Measurements from ENCODE around the gene TAC3.

Gene TAC3

DNA sequence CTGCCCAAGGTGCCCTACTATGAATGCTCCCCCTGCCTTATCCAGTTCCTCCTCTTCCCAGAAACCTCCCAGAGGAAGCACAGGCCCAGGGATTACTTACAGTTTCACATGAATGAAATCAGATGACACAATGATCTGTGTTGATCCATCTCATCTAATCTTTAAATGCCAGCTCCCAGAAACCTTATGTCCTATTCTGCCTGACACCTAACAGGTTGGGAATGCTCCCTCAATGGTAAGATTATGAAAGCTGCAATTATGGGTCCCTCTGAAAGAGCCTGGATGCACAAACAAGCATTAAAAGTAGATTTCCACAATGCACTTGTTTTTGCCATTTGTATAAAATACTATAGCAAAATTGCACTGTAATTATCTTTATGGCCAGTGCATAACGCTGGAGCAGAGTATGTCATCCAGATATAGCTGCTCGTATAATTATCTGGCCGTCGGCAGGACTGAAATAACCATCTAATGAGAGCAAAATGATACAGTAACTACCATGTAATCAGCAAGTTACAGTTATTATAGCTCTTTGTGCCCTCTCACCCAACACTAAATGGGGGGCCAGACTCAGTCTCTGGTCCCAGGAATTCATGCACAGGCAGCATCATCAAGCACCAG lies 5.6 kb downstream of the TAC3 start:
- TF ChIP-seq MYC (IDR thresholded peaks at IDR 0.05; ENCODE audit: low read depth, low read length) = no peak
- TF ChIP-seq, protein P1, sequence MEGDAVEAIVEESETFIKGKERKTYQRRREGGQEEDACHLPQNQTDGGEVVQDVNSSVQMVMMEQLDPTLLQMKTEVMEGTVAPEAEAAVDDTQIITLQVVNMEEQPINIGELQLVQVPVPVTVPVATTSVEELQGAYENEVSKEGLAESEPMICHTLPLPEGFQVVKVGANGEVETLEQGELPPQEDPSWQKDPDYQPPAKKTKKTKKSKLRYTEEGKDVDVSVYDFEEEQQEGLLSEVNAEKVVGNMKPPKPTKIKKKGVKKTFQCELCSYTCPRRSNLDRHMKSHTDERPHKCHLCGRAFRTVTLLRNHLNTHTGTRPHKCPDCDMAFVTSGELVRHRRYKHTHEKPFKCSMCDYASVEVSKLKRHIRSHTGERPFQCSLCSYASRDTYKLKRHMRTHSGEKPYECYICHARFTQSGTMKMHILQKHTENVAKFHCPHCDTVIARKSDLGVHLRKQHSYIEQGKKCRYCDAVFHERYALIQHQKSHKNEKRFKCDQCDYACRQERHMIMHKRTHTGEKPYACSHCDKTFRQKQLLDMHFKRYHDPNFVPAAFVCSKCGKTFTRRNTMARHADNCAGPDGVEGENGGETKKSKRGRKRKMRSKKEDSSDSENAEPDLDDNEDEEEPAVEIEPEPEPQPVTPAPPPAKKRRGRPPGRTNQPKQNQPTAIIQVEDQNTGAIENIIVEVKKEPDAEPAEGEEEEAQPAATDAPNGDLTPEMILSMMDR (IDR thresholded peaks at IDR 0.05; ENCODE audit: low read depth, low read length) = no peak
- no peak for TF ChIP-seq POLR2A (IDR thresholded peaks at IDR 0.05; ENCODE audit: extremely low read depth, insufficient read length)
- TF ChIP-seq, protein P2, sequence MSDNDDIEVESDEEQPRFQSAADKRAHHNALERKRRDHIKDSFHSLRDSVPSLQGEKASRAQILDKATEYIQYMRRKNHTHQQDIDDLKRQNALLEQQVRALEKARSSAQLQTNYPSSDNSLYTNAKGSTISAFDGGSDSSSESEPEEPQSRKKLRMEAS (IDR thresholded peaks at IDR 0.05; ENCODE audit: low read depth, low read length) = no peak
- DNase-seq (ENCODE audit: low read depth) = no peak
- no peak overlapping the region for H3K4me3 ChIP-seq (ENCODE audit: low read depth, low read length)

DNA sequence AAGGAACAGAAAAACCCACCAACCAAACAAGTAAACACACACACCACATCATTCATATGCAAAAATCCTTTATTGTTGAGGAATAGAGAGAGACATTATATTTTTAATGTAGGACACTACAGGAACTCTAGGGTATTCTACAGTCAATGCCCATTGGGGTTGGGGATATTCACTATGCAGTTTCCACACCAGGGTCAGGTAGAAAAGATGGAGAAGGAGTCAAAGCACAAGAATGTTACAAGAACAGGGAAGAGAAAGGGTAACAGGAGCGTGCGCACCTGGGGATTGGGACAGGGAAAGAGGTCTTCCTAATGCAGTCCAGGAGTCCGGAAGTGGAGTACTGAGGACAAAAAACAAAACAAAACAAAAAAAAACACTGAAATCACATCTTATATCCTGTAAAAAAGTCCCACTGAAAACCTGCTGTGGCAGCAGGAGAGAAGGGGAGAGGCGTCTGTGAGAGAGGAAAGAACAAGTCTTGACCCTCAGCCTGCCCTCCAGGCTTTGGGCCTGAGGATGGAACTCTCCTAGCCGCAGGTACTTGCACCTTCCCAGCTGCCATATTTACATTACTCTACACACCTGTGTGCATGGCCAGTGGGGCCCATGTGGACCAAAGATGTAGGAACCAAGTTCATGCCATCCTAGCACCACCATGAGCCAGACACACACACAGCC lies 6.2 kb downstream of the TAC3 start:
- DNase-seq (ENCODE audit: low read depth) = no peak
- TF ChIP-seq, protein P2 (IDR thresholded peaks at IDR 0.05; ENCODE audit: low read depth, low read length) = no peak
- TF ChIP-seq MYC (IDR thresholded peaks at IDR 0.05; ENCODE audit: low read depth, low read length) (no peak), POLR2A (IDR thresholded peaks at IDR 0.05; ENCODE audit: extremely low read depth, insufficient read length) (no peak)
- TF ChIP-seq, protein P1 (IDR thresholded peaks at IDR 0.05; ENCODE audit: low read depth, low read length) = no peak
- no peak overlapping the region for H3K4me3 ChIP-seq (ENCODE audit: low read depth, low read length)

DNA sequence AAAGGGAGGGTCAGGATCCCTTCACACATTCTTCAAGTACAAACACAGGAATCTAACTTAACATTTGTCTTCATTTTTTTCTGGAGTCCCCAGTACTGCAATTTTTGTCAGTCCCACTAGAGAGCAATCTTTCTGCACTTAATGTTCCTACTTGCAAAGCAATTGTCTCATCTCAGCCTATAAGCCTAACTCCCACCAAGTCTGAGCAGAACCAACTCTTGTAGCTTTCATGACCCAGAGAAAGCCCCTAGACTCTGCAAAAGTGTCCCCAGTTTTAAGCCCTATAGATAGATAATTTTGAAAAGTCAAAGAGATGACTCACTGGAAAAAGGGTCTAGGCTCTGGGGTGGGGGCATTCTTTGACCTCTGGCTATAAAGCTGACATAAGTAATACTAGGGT lies 8.2 kb downstream of the TAC3 start:
- DNase-seq (ENCODE audit: low read depth) = peak; percentile 84
- TF ChIP-seq, protein P1 (IDR thresholded peaks at IDR 0.05; ENCODE audit: low read depth, low read length) = peak; percentile 82
- no peak for TF ChIP-seq MYC (IDR thresholded peaks at IDR 0.05; ENCODE audit: low read depth, low read length)
- no peak overlapping the region for H3K4me3 ChIP-seq (ENCODE audit: low read depth, low read length)

DNA sequence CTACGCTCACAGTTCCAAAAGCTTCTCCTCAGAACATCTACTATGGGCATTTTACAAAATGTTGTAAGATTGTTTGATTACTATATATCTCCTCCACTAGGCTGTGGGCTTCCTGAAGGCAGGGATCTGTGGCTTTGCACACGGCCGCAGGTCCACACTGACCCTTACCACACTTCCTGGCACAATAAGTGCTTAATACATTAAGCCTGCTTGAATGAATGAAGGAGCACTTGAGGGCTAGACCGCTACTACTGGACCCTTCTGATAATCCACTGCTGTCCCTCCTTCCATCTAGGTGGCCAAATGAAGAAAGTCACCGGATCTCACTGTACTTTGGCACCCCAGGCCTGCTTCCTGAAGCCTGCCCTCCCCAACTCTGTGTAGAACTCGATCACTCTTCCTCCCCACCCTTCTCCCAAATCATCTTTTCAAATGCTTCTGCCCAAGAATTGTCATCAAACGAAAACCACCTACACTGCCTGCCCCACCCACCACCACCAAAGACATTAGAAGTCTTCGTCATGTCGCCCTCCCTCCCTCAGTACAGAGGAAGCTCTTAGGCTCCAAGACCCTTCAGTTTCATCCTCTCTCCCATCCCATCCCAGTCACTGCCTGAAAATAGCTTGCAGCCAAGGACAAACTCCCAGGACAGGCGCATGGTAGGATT lies 9.4 kb downstream of the TAC3 start:
- TF ChIP-seq, protein P1 (IDR thresholded peaks at IDR 0.05; ENCODE audit: low read depth, low read length) = no peak
- TF ChIP-seq POLR2A (IDR thresholded peaks at IDR 0.05; ENCODE audit: extremely low read depth, insufficient read length) = no peak
- no peak for TF ChIP-seq MYC (IDR thresholded peaks at IDR 0.05; ENCODE audit: low read depth, low read length)
- TF ChIP-seq, protein P2 (IDR thresholded peaks at IDR 0.05; ENCODE audit: low read depth, low read length) = no peak
- H3K4me3 ChIP-seq (ENCODE audit: low read depth, low read length) = peak overlapping the region; percentile 37
- no peak for DNase-seq (ENCODE audit: low read depth)

DNA sequence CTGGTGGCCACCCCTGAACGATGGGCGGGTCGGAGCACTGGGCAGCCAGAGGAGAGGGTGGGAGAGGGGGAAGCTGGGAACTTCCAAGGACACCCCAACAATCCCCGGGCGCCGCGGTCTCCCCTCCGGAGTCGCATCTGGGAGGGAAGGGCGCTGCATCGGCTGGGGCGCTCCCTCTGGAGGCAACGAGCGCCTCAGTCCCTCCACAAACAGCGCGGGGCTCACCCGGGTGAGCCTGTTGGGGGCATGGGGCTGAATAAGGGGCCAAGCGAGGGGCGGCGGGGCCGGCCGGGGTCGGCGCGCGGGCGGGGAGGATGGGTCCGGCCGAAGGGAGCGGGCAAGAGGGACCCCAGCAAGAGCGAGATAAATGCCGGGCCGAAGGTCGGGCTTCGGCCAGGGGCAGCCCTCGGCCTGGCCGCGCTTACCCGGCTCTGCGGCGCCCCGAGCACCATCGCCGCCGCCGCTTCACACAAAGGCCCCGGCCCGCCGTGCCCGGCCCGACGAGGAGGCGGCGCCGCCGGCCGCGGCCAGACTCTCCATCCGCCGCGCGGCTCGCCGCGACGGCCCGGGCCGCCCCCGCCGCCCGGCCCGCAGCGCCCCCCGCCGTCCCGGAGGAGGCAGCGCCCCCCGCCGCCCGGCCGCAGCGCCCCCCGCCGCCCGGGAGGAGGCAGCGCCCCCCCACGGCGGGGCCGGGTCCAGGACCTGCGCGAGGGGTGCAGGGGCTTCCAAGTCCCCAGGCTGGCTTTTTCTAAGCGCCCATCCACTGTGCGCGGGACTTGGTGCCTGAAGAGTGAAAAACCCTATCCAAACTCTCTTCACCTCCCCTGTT lies 10.1 kb downstream of the TAC3 start, which contains the start of gene ZBTB39:
TSS of gene ZBTB39 (minus strand) at position 567 of the 829 bp plus-strand sequence. CDS start 1,629 bp downstream, outside the sequence.
- peak; percentile 80 for DNase-seq (ENCODE audit: low read depth)
- TF ChIP-seq, protein P1 (IDR thresholded peaks at IDR 0.05; ENCODE audit: low read depth, low read length) = peak; percentile 61
- TF ChIP-seq, protein P2 (IDR thresholded peaks at IDR 0.05; ENCODE audit: low read depth, low read length) = no peak
- TF ChIP-seq POLR2A (IDR thresholded peaks at IDR 0.05; ENCODE audit: extremely low read depth, insufficient read length) (peak; percentile 64), MYC (IDR thresholded peaks at IDR 0.05; ENCODE audit: low read depth, low read length) (no peak)
- peak within 1 kb of the TSS; percentile 67 for H3K4me3 ChIP-seq (ENCODE audit: low read depth, low read length)

Data from NB4 (cell line).